GM12878 (cell line): Measurements from ENCODE around the gene CDC6. TPM values are rescaled to one million over a fixed set of nuclear protein-coding genes. Genes with fewer than 3 reads are reported as not detected.
A peak's percentile ranks its signal among the peaks of the same experiment; 100 is the strongest.

Source experiments
- ATAC-seq: fragments of 200-7000 bp; cut with Tn5 transposase; 3 replicates; pipeline ENCODE4 v1.9.1; 2020; ENCODE audit warnings: mild to moderate bottlenecking, moderate library complexity
- BruUV-seq: library from RNA; stranded (reverse); fragments of 400-500 nt; replicated peaks from 2 replicates; lab custom pipeline; 2021; lab: Mats Ljungman, UMichigan
- CTCF ChIA-PET: fragments of 300-600 bp; sonication (Branson Sonifier 250); formaldehyde crosslinking; extraction: SDS; loops from one replicate; lab custom pipeline; 2021; ENCODE audit warnings: inconsistent platforms; lab: Yijun Ruan, JAX
- POLR2A ChIA-PET: fragments of 350-600 bp; formaldehyde crosslinking; extraction: SDS; loops from one replicate; lab custom pipeline; 2021; ENCODE audit warnings: inconsistent platforms; lab: Charles Lee
- RAD21 ChIA-PET: fragments of 300-600 bp; sonication (Branson Sonifier 250); formaldehyde crosslinking; loops from one replicate; lab custom pipeline; 2023; ENCODE audit warnings: antibody characterized with exemption; ENCODE audit not compliant: unreplicated experiment; lab: Charles Lee
- SMC1A ChIA-PET: fragments of 300-600 bp; sonication (Branson Sonifier 250); formaldehyde crosslinking; loops from one replicate; lab custom pipeline; 2023; ENCODE audit not compliant: unreplicated experiment, uncharacterized antibody; lab: Charles Lee
- DNase-seq: peaks from one replicate; pipeline ENCODE4 v3.0.0-alpha.2; 2011; ENCODE audit warnings: low read depth, low spot score
- FAIRE-seq: peaks from 3 replicates; lab custom pipeline; 2011; peaks lifted over from hg19 to GRCh38; lab: Jason Lieb, UNC
- H2AFZ ChIP-seq: 2 replicates; pipeline ENCODE4 v1.6.0; 2011; ENCODE audit warnings: low read depth, low read length, control low read depth; ENCODE audit not compliant: control insufficient read depth
- H3K27ac ChIP-seq: 2 replicates; pipeline ENCODE4 v1.5.1; 2011; ENCODE audit warnings: control low read depth; ENCODE audit not compliant: control insufficient read depth, insufficient read depth
- H3K27me3 ChIP-seq, 2 experiments: replicated peaks in 1 of 2; 2 replicates each; pipeline versions ENCODE4 v1.6.0 to v1.6.1; 2011; ENCODE audit warnings: low read length in 1 of 2; ENCODE audit not compliant: control insufficient read depth in 2 of 2, insufficient read depth in 2 of 2
- H3K36me3 ChIP-seq, 2 experiments: 2 replicates each; pipeline ENCODE4 v1.5.1; 2011; ENCODE audit warnings: low read length in 1 of 2; ENCODE audit not compliant: control insufficient read depth in 2 of 2, insufficient read depth in 2 of 2
- H3K4me1 ChIP-seq: 2 replicates; pipeline ENCODE4 v1.6.1; 2011; ENCODE audit warnings: mild to moderate bottlenecking, low read length, moderate library complexity, mixed read lengths; ENCODE audit not compliant: control insufficient read depth, insufficient read depth
- H3K4me2 ChIP-seq: 2 replicates; pipeline ENCODE4 v1.6.0; 2011; ENCODE audit warnings: control low read depth; ENCODE audit not compliant: control insufficient read depth, insufficient read depth
- H3K4me3 ChIP-seq: fragments of 200-600 bp; sonication (generic); 2 replicates; pipeline ENCODE4 v1.5.1; 2016
- H3K79me2 ChIP-seq: 2 replicates; pipeline ENCODE4 v1.6.0; 2011; ENCODE audit warnings: low read length; ENCODE audit not compliant: control insufficient read depth, insufficient read depth
- H3K9ac ChIP-seq: 2 replicates; pipeline ENCODE4 v1.8.0; 2011; ENCODE audit warnings: low read length, control low read depth, mixed read lengths; ENCODE audit not compliant: control insufficient read depth, insufficient read depth
- H3K9me3 ChIP-seq: replicated peaks from 3 replicates; pipeline ENCODE4 v1.5.1; 2011; ENCODE audit warnings: mild to moderate bottlenecking, low read length; ENCODE audit not compliant: control insufficient read depth, insufficient read depth
- H4K20me1 ChIP-seq: 2 replicates; pipeline ENCODE4 v1.6.0; 2011; ENCODE audit not compliant: control insufficient read depth, insufficient read depth
- CBX5 ChIP-seq: sonication (generic); IDR thresholded peaks from 2 replicates; pipeline ENCODE4 v1.6.1; 2016; ENCODE audit warnings: low read depth, moderate library complexity, mild to moderate bottlenecking, inconsistent platforms
- EED ChIP-seq: sonication (generic); IDR thresholded peaks from 2 replicates; pipeline ENCODE4 v1.6.1; 2016; ENCODE audit warnings: antibody characterized with exemption, low read depth
- EZH2 ChIP-seq: IDR thresholded peaks from 2 replicates; pipeline ENCODE4 v1.6.1; 2012; ENCODE audit warnings: low read depth, mild to moderate bottlenecking, control low read depth, inconsistent platforms, low read length, borderline replicate concordance; ENCODE audit not compliant: control insufficient read depth
- SIN3A ChIP-seq: IDR thresholded peaks from 2 replicates; pipeline ENCODE4 v1.6.1; 2012; ENCODE audit warnings: low read depth, low read length, improper control_type of control experiment
- STAT1 ChIP-seq: fragments of 450-650 bp; conservative IDR thresholded peaks from 2 replicates; pipeline ENCODE4 v1.6.1; 2014; ENCODE audit warnings: antibody characterized with exemption, mild to moderate bottlenecking
- STAT3 ChIP-seq: IDR thresholded peaks from 2 replicates; pipeline ENCODE4 v1.6.1; 2011; ENCODE audit warnings: low read depth, low read length, improper control_type of control experiment
- ZNF207 ChIP-seq: fragments of 450-650 bp; IDR thresholded peaks from 2 replicates; pipeline ENCODE4 v1.6.1; 2014; ENCODE audit warnings: antibody characterized with exemption, mild to moderate bottlenecking, borderline replicate concordance
- WGBS: methylation state at CpG from one replicate; pipeline ENCODE4 v1.1.6; 2016; ENCODE audit warnings: low lambda C conversion rate; ENCODE audit not compliant: insufficient replicate concordance, insufficient coverage; ENCODE audit errors: missing lambda C conversion rate; 5-methylcytosine and 5-hydroxymethylcytosine counted together
- in situ Hi-C: fragments of 300-500 bp; cut with MboI; formaldehyde crosslinking; loops from 9 replicates; pipeline ENCODE4 v1.14.3; 2018; ENCODE audit warnings: mixed read lengths
- intact Hi-C: fragments of 100-400 bp; cut with micrococcal nuclease; formaldehyde crosslinking; loops from one replicate; pipeline ENCODE4 v1.14.2; 2022; ENCODE audit not compliant: unreplicated experiment
- polyA plus RNA-seq, 11 experiments: library from polyadenylated mRNA; depleted of rRNA in 4 of 11; unstranded in 6 of 11; stranded (reverse) in 5 of 11; fragments of >200 nt; fragmentation: Nextera tagmentation in 4 of 11; fragmentation: Illumina TruSeq in 1 of 11; extraction: Ambion mirVana in 4 of 11; extraction: Trizol in 1 of 11; gene quantifications; 1 replicate in 1 of 11; 2 replicates in 10 of 11; pipeline versions ENCODE4 v1.2.1 to v1.2.3, GENCODE V29; 2011 to 2016; ENCODE audit warnings: inconsistent platforms in 2 of 11, missing spikeins in 2 of 11, low read depth in 1 of 11
- total RNA-seq, 4 experiments: library from RNA; depleted of rRNA in 3 of 4; stranded (reverse); fragments of >200 nt in 3 of 4; fragmentation: Illumina TruSeq in 1 of 4; extraction: Trizol in 1 of 4; gene quantifications; 2 replicates each; pipeline versions ENCODE4 v1.2.1 to v1.2.3, GENCODE V29; 2013 to 2021
- TF ChIP-seq, protein P1 (sequence below): fragments of 450-650 bp; IDR thresholded peaks from 2 replicates; pipeline ENCODE4 v1.6.1; 2018; ENCODE audit warnings: borderline replicate concordance, mild to moderate bottlenecking; ENCODE audit not compliant: partially characterized antibody

The CDC6 gene
- total and polyA plus RNA-seq, 10 of the 15 experiments (the other 5 are each of a cell fraction or from before 2014, with no cell fraction given) = 13.3 to 60.9 (median 47.6) TPM

DNA sequence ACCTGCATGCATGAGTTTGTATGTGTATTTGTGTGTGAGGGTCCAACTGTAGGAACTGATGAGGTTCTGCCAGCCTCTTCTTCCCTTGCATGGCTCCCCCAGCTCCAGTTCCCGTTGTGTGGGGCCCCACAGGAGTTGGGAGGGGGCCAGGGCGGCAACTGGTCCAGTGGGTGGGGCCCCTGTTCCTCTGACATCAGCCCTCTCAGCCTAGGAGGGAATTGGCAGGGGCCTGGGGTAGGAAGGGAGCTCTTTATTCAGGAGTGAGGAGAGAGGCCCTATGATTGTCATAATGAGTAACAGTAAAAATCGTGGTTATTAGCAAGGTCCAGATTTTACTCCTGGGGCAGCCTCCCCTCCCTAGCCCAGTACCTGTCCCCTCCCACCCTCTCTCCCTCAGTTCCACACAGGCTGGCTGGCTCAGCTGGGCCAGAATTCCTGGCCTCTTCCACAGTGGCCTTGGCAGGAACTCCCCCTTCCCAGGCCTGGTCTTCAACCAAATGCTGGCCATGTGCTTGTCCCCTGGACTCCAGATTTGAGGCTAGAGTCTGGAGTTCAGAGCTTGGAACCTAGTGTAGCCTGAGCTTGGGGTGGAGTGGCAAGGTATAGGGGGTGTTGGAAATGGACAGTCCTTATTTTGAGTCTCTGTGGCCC lies 40.2 kb downstream of the CDC6 start:
- peak overlapping the region; percentile 75; the same call in 1 of the 2 replicates for H3K9ac ChIP-seq
- no TSS peak for BruUV-seq
- no peaks in the 10 kb centered on the region for H3K27me3 ChIP-seq
- H2AFZ ChIP-seq = no peak overlapping the region
- H3K4me2 ChIP-seq = peak overlapping the region; percentile 100
- H3K4me1 ChIP-seq = peaks cover 59% of the 10 kb centered on the region
- H4K20me1 ChIP-seq = no peaks in the 10 kb centered on the region
- H3K27ac ChIP-seq = peak overlapping the region; percentile 96
- 14% methylated on average over 3 of the region's 3 CpGs for WGBS
- TF ChIP-seq STAT1 (no peak), EED (0 out of 2 replicates have a peak, but pooled peaks have one; percentile 12)
- CTCF ChIA-PET = interaction anchor here (1.0 to 6.6 kb wide), 7 partner anchors 8 to 215 kb away, joined by 3 to 58 read pairs (median 10); partner anchors contain the start of gene RARA
- H3K4me3 ChIP-seq = 0 out of 2 replicates have a peak overlapping the region, but pooled peaks have one; percentile 42
- DNase-seq = no peak
- no peaks in the 10 kb centered on the region for H3K9me3 ChIP-seq
- in situ Hi-C loops = loop anchor here (10.0 kb wide), 1 partner anchor 1347 kb away; no protein-coding TSS in a partner anchor
- no peak for ATAC-seq
- RAD21 ChIA-PET = interaction anchor here (1.0 to 12.6 kb wide), 5 partner anchors 13 to 109 kb away, joined by 3 to 156 read pairs (median 6); partner anchors contain the start of gene RARA
- FAIRE-seq = no peak
- H3K36me3 ChIP-seq = peaks cover 12 to 19% of the 10 kb centered on the region in 2 experiments; a peak in 3 of 4 replicates
- SMC1A ChIA-PET = interaction anchor here (0.6 to 11.2 kb wide), 7 partner anchors 12 to 32 kb away, joined by 3 to 172 read pairs (median 4); partner anchors contain the start of gene RARA
- intact Hi-C loops = no loop called here
- peaks cover 93% of the 10 kb centered on the region for H3K79me2 ChIP-seq
- POLR2A ChIA-PET = interaction anchor here (1.0 to 7.0 kb wide), 2 partner anchors 9 to 17 kb away, joined by 3 to 123 read pairs; partner anchors contain the start of gene RARA

DNA sequence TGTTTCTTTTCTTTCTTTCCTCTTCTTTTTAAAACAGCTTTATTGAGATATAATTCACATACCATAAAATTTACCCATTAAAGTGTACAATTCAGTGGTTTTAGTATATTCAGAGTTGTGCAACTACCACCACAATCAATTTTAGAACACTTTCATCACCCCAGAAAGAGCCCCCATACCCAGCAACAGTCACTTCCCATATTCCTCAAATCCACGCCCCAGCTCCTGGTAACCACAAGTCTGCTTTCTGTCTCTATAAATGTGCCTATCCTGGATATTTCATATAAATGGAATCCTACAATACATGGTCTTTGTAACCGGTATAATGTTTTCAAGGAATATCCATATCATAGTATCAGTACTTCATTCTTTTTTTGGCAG lies 40.7 kb downstream of the CDC6 start:
- H3K27me3 ChIP-seq = no peaks in the 10 kb centered on the region
- H3K4me2 ChIP-seq = no peak overlapping the region
- H3K9me3 ChIP-seq = no peaks in the 10 kb centered on the region
- ATAC-seq (no peak), DNase-seq (no peak), FAIRE-seq (no peak)
- POLR2A ChIA-PET = interaction anchor here (0.7 to 1.0 kb wide), 3 partner anchors 9 to 259 kb away, joined by 3 to 4 read pairs (median 4); no protein-coding TSS in a partner anchor
- no peak overlapping the region for H2AFZ ChIP-seq
- RAD21 ChIA-PET = interaction anchor here (1.0 to 12.6 kb wide), 3 partner anchors 19 to 39 kb away, joined by 3 to 156 read pairs (median 31); partner anchors contain the start of gene RARA
- H4K20me1 ChIP-seq = no peaks in the 10 kb centered on the region
- no TSS peak for BruUV-seq
- WGBS = 94% methylated on average over 2 of the region's 2 CpGs
- peaks cover 12 to 19% of the 10 kb centered on the region in 2 experiments; a peak in 3 of 4 replicates for H3K36me3 ChIP-seq
- H3K4me3 ChIP-seq = no peak overlapping the region
- in situ Hi-C loops (loop anchor here (10.0 kb wide), 1 partner anchor 1346 kb away; no protein-coding TSS in a partner anchor), intact Hi-C loops (no loop called here)
- H3K9ac ChIP-seq = no peak overlapping the region
- peaks cover 53% of the 10 kb centered on the region for H3K4me1 ChIP-seq
- SMC1A ChIA-PET = interaction anchor here (1.3 to 11.2 kb wide), 4 partner anchors 13 to 25 kb away, joined by 4 to 172 read pairs (median 10); partner anchors contain the start of gene RARA
- H3K27ac ChIP-seq = 0 out of 2 replicates have a peak overlapping the region, but pooled peaks have one; percentile 96
- peaks cover 90% of the 10 kb centered on the region for H3K79me2 ChIP-seq
- CTCF ChIA-PET = interaction anchor here (1.0 to 6.6 kb wide), 4 partner anchors 10 to 25 kb away, joined by 4 to 58 read pairs (median 26); partner anchors contain the start of gene RARA
- TF ChIP-seq CBX5 (no peak), STAT1 (no peak), SIN3A (no peak), STAT3 (no peak), EED (no peak), ZNF207 (no peak), EZH2 (no peak)
- TF ChIP-seq, protein P1, sequence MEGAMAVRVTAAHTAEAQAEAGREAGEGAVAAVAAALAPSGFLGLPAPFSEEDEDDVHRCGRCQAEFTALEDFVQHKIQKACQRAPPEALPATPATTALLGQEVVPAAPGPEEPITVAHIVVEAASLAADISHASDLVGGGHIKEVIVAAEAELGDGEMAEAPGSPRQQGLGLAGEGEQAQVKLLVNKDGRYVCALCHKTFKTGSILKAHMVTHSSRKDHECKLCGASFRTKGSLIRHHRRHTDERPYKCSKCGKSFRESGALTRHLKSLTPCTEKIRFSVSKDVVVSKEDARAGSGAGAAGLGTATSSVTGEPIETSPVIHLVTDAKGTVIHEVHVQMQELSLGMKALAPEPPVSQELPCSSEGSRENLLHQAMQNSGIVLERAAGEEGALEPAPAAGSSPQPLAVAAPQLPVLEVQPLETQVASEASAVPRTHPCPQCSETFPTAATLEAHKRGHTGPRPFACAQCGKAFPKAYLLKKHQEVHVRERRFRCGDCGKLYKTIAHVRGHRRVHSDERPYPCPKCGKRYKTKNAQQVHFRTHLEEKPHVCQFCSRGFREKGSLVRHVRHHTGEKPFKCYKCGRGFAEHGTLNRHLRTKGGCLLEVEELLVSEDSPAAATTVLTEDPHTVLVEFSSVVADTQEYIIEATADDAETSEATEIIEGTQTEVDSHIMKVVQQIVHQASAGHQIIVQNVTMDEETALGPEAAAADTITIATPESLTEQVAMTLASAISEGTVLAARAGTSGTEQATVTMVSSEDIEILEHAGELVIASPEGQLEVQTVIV = no peak
